IgD-negative memory B cell (primary cell): ENCODE results near the gene PRRC2B. TPM values are rescaled to one million over a fixed set of nuclear protein-coding genes. Genes with fewer than 3 reads are reported as not detected.
"Not testable (repeated sequence)": the region's sequence is repeated elsewhere in the genome, so short reads cannot be mapped to it uniquely, and the experiment has no call there.

ENCODE experiments used
- H3K27ac Mint-ChIP-seq, 3 donors: one replicate each; pipeline ENCODE4 v1.8.0; 2020 to 2022; ENCODE audit warnings: mild to moderate bottlenecking in 3 of 3, mixed read lengths in 3 of 3, moderate library complexity in 1 of 3
- H3K27me3 Mint-ChIP-seq: one replicate; pipeline ENCODE4 v1.8.0; 2021; ENCODE audit warnings: mixed read lengths
- H3K36me3 Mint-ChIP-seq: one replicate; pipeline ENCODE4 v1.8.0; 2020; ENCODE audit warnings: mild to moderate bottlenecking, mixed read lengths
- H3K4me1 Mint-ChIP-seq, 3 donors: one replicate each; pipeline ENCODE4 v1.8.0; 2020 to 2022; ENCODE audit warnings: mixed read lengths in 3 of 3, mild to moderate bottlenecking in 1 of 3
- H3K4me3 Mint-ChIP-seq, 4 donors: one replicate each; pipeline ENCODE4 v1.8.0; 2020 to 2022; ENCODE audit warnings: mild to moderate bottlenecking in 4 of 4, mixed read lengths in 4 of 4, moderate library complexity in 3 of 4
- H3K9me3 Mint-ChIP-seq, 3 donors: one replicate each; pipeline ENCODE4 v1.8.0; 2020 to 2021; ENCODE audit warnings: mixed read lengths in 3 of 3, mild to moderate bottlenecking in 1 of 3
- polyA plus RNA-seq: library from polyadenylated mRNA; unstranded; fragments of 300-500 nt; fragmentation: Illumina TruSeq; gene quantifications from one replicate; pipeline ENCODE4 v1.2.3, GENCODE V29; 2021

PRRC2B gene
- 34.1 TPM for polyA plus RNA-seq

- Mint-ChIP-seq H3K27me3 (no peaks in the 10 kb centered on the region), H3K27ac (peak within 1 kb of the TSS; percentile 90 to 99 (median 92)), H3K4me3 (peak within 1 kb of the TSS; percentile 85 to 95 (median 91)), H3K9me3 (no peaks in the 10 kb centered on the region), H3K36me3 (peaks cover 3% of the 10 kb centered on the region), H3K4me1 (peaks cover 35 to 38% (median 37%) of the 10 kb centered on the region in 3 donors)
These were observed at the start of gene PRRC2B for GRCh38 chr9:131393622-131394463. Gene PRRC2B, plus strand, starts transcription at chr9:131394086. Its CDS starts 36,059 bp downstream, at chr9:131430145.

- H3K27me3 Mint-ChIP-seq = peaks cover 14% of the 10 kb centered on the region
- not testable (repeated sequence) for H3K9me3 Mint-ChIP-seq, H3K36me3 Mint-ChIP-seq
These were observed 48.9 kb upstream of the PRRC2B start for GRCh38 chr9:131344931-131345535.

GRCh38 chr9:131346559-131346958, 47.3 kb upstream of the PRRC2B start:
- Mint-ChIP-seq H3K4me3 (no peak overlapping the region), H3K4me1 (peaks cover 2 to 6% (median 6%) of the 10 kb centered on the region in 3 donors), H3K27ac (no peak overlapping the region), H3K36me3 (peaks cover 1% of the 10 kb centered on the region), H3K27me3 (peaks cover 12% of the 10 kb centered on the region), H3K9me3 (peaks cover 0 to 2% (median 0%) of the 10 kb centered on the region in 3 donors)

More at GRCh38 chr9:131344931-131345535, 48.9 kb upstream of the PRRC2B start:
- H3K27ac Mint-ChIP-seq = peak overlapping the region in 1 of 3 donors; percentile 10
- not testable (repeated sequence) for H3K4me1 Mint-ChIP-seq
- peak overlapping the region in 1 of 4 donors; percentile 68 for H3K4me3 Mint-ChIP-seq

- Mint-ChIP-seq H3K4me3 (no peak overlapping the region), H3K9me3 (peaks cover 0 to 2% (median 0%) of the 10 kb centered on the region in 3 donors), H3K36me3 (peaks cover 1% of the 10 kb centered on the region), H3K4me1 (peaks cover 2 to 6% (median 6%) of the 10 kb centered on the region in 3 donors), H3K27me3 (peaks cover 10% of the 10 kb centered on the region), H3K27ac (no peak overlapping the region)
These were observed 46.4 kb upstream of the PRRC2B start for GRCh38 chr9:131347376-131348020.

GRCh38 chr9:131348631-131349521, 45.0 kb upstream of the PRRC2B start:
- H3K4me1 Mint-ChIP-seq = peaks cover 2 to 6% (median 6%) of the 10 kb centered on the region in 3 donors
- peaks cover 7% of the 10 kb centered on the region for H3K27me3 Mint-ChIP-seq
- H3K9me3 Mint-ChIP-seq = peaks cover 0 to 2% (median 0%) of the 10 kb centered on the region in 3 donors
- peak overlapping the region in 1 of 4 donors; percentile 74 for H3K4me3 Mint-ChIP-seq
- no peak overlapping the region for H3K27ac Mint-ChIP-seq
- peaks cover 1% of the 10 kb centered on the region for H3K36me3 Mint-ChIP-seq

- H3K4me1 Mint-ChIP-seq = peaks cover 2 to 6% (median 6%) of the 10 kb centered on the region in 3 donors
- H3K27me3 Mint-ChIP-seq = peaks cover 5% of the 10 kb centered on the region
- no peak overlapping the region for H3K4me3 Mint-ChIP-seq
- no peak overlapping the region for H3K27ac Mint-ChIP-seq
- H3K36me3 Mint-ChIP-seq = peaks cover 1% of the 10 kb centered on the region
- H3K9me3 Mint-ChIP-seq = peaks cover 0 to 2% (median 0%) of the 10 kb centered on the region in 3 donors
These were observed 44.4 kb upstream of the PRRC2B start for GRCh38 chr9:131349522-131349880.

GRCh38 chr9:131349881-131350563, 43.9 kb upstream of the PRRC2B start:
- Mint-ChIP-seq H3K27me3 (peaks cover 5% of the 10 kb centered on the region), H3K9me3 (peaks cover 0 to 2% (median 0%) of the 10 kb centered on the region in 3 donors), H3K36me3 (peaks cover 1% of the 10 kb centered on the region), H3K4me1 (peaks cover 2 to 6% (median 6%) of the 10 kb centered on the region in 3 donors), H3K27ac (no peak overlapping the region), H3K4me3 (peak overlapping the region in 2 of 4 donors; percentile 65 to 72)

GRCh38 chr9:131356479-131356878, 37.4 kb upstream of the PRRC2B start:
- H3K4me3 Mint-ChIP-seq = peak overlapping the region in 2 of 4 donors; percentile 48 to 88
- not testable (repeated sequence) for H3K27ac Mint-ChIP-seq, H3K9me3 Mint-ChIP-seq, H3K27me3 Mint-ChIP-seq, H3K4me1 Mint-ChIP-seq, H3K36me3 Mint-ChIP-seq

- peak overlapping the region in 2 of 4 donors; percentile 17 to 47 for H3K4me3 Mint-ChIP-seq
- H3K36me3 Mint-ChIP-seq = no peaks in the 10 kb centered on the region
- no peaks in the 10 kb centered on the region for H3K9me3 Mint-ChIP-seq
- H3K27ac Mint-ChIP-seq = no peak overlapping the region
- H3K27me3 Mint-ChIP-seq = peaks cover 3% of the 10 kb centered on the region
- peaks cover 0 to 4% (median 3%) of the 10 kb centered on the region in 3 donors for H3K4me1 Mint-ChIP-seq
These were observed 35.3 kb upstream of the PRRC2B start for GRCh38 chr9:131358556-131358955.

GRCh38 chr9:131361202-131361833, 32.6 kb upstream of the PRRC2B start:
- no peaks in the 10 kb centered on the region for H3K36me3 Mint-ChIP-seq
- H3K4me3 Mint-ChIP-seq = no peak overlapping the region
- H3K4me1 Mint-ChIP-seq = peaks cover 0 to 4% (median 2%) of the 10 kb centered on the region in 3 donors
- peaks cover 3% of the 10 kb centered on the region for H3K27me3 Mint-ChIP-seq
- no peaks in the 10 kb centered on the region for H3K9me3 Mint-ChIP-seq
- H3K27ac Mint-ChIP-seq = peak overlapping the region in 1 of 3 donors; percentile 51

- Mint-ChIP-seq H3K9me3 (no peaks in the 10 kb centered on the region), H3K4me1 (no peaks in the 10 kb centered on the region), H3K4me3 (no peak overlapping the region), H3K27me3 (no peaks in the 10 kb centered on the region), H3K36me3 (no peaks in the 10 kb centered on the region), H3K27ac (no peak overlapping the region)
These were observed 28.3 kb upstream of the PRRC2B start for GRCh38 chr9:131365546-131365945.

- Mint-ChIP-seq H3K4me3 (no peak overlapping the region), H3K9me3 (no peaks in the 10 kb centered on the region), H3K27me3 (no peaks in the 10 kb centered on the region), H3K27ac (no peak overlapping the region), H3K36me3 (no peaks in the 10 kb centered on the region), H3K4me1 (peaks cover 0 to under 1% (median under 1%) of the 10 kb centered on the region in 3 donors)
These were observed 27.0 kb upstream of the PRRC2B start for GRCh38 chr9:131366761-131367401.

- Mint-ChIP-seq H3K4me3 (no peak overlapping the region), H3K9me3 (no peaks in the 10 kb centered on the region), H3K27me3 (no peaks in the 10 kb centered on the region), H3K36me3 (no peaks in the 10 kb centered on the region), H3K4me1 (peaks cover 5 to 6% (median 5%) of the 10 kb centered on the region in 3 donors), H3K27ac (no peak overlapping the region)
These were observed 26.4 kb upstream of the PRRC2B start for GRCh38 chr9:131367450-131367849.
